ENCODE results near the gene TBC1D17. TPM values are rescaled to one million over a fixed set of nuclear protein-coding genes. Genes with fewer than 3 reads are reported as not detected.

Gene TBC1D17
- total and polyA plus RNA-seq, 2 of the 13 experiments (the other 11 are each of a cell fraction or from before 2014, with no cell fraction given): 9.7 to 16.9 TPM

- TF ChIP-seq BHLHE40 (IDR thresholded peaks at IDR 0.05; ENCODE audit: low read length) (0 out of 2 replicates have a peak, but pooled peaks have one; percentile 18), ZFP36 (IDR thresholded peaks at IDR 0.05; ENCODE audit: borderline replicate concordance, low read depth, low read length, partially characterized antibody) (no peak), ZMYM2 (CRISPR knock-in tag; IDR thresholded peaks at IDR 0.05) (no peak), ATF2 (CRISPR knock-in tag; IDR thresholded peaks at IDR 0.05) (no peak; the same call in 1 of the 2 replicates), TSC22D2 (CRISPR knock-in tag; IDR thresholded peaks at IDR 0.05; ENCODE audit: borderline replicate concordance) (0 out of 2 replicates have a peak, but pooled peaks have one; percentile 37), TCF7L2 (IDR thresholded peaks at IDR 0.05; ENCODE audit: low read depth, low read length) (no peak), ZNF232 (CRISPR knock-in tag; IDR thresholded peaks at IDR 0.05; ENCODE audit: borderline replicate concordance) (peak; percentile 62; the same call in 1 of the 2 replicates), ZNF17 (CRISPR knock-in tag; IDR thresholded peaks at IDR 0.05) (peak; percentile 77; the same call in 1 of the 2 replicates), ZNF7 (CRISPR knock-in tag; IDR thresholded peaks at IDR 0.05) (no peak), ZNF841 (CRISPR knock-in tag; IDR thresholded peaks at IDR 0.05; ENCODE audit: borderline replicate concordance) (no peak), RCOR2 (CRISPR knock-in tag; IDR thresholded peaks at IDR 0.05) (no peak), ZNF564 (CRISPR knock-in tag; IDR thresholded peaks at IDR 0.05) (no peak), GZF1 (CRISPR knock-in tag; IDR thresholded peaks at IDR 0.05) (0 out of 2 replicates have a peak, but pooled peaks have one; percentile 10), RERE (CRISPR knock-in tag; IDR thresholded peaks at IDR 0.05; ENCODE audit: low read depth) (no peak), ZNF414 (CRISPR knock-in tag; IDR thresholded peaks at IDR 0.05) (peak; percentile 21; the same call in 1 of the 2 replicates), ZNF580 (CRISPR knock-in tag; IDR thresholded peaks at IDR 0.05; ENCODE audit: borderline replicate concordance, low read depth) (peak; percentile 54; the same call in 1 of the 2 replicates), NR1H2 (CRISPR knock-in tag; IDR thresholded peaks at IDR 0.05; ENCODE audit: borderline replicate concordance, low read depth) (no peak), MEIS2 (CRISPR knock-in tag; IDR thresholded peaks at IDR 0.05) (no peak), MAFK (conservative IDR thresholded peaks at IDR 0.05 in 1 of 2, IDR thresholded peaks at IDR 0.05 in 1 of 2; ENCODE audit: low read length in 2 of 2) (no peak), ZNF430 (CRISPR knock-in tag; IDR thresholded peaks at IDR 0.05) (0 out of 2 replicates have a peak, but pooled peaks have one; percentile 67), ATAD3A (CRISPR knock-in tag; IDR thresholded peaks at IDR 0.05) (no peak), NRL (CRISPR knock-in tag; IDR thresholded peaks at IDR 0.05; ENCODE audit: borderline replicate concordance) (peak; percentile 86)
These were observed 10.3 kb upstream of the TBC1D17 start, which contains the start of gene PNKP (continued) for GRCh38 chr19:49866933-49867782.
